ENCODE measurements around the gene FGD2. TPM values are rescaled to one million over a fixed set of nuclear protein-coding genes. Genes with fewer than 3 reads are reported as not detected.

The FGD2 gene
- total and polyA plus RNA-seq, 9 of the 15 experiments (the other 6 are each of a cell fraction or from before 2014, with no cell fraction given), result 0.09 TPM; not detected in 8

DNA sequence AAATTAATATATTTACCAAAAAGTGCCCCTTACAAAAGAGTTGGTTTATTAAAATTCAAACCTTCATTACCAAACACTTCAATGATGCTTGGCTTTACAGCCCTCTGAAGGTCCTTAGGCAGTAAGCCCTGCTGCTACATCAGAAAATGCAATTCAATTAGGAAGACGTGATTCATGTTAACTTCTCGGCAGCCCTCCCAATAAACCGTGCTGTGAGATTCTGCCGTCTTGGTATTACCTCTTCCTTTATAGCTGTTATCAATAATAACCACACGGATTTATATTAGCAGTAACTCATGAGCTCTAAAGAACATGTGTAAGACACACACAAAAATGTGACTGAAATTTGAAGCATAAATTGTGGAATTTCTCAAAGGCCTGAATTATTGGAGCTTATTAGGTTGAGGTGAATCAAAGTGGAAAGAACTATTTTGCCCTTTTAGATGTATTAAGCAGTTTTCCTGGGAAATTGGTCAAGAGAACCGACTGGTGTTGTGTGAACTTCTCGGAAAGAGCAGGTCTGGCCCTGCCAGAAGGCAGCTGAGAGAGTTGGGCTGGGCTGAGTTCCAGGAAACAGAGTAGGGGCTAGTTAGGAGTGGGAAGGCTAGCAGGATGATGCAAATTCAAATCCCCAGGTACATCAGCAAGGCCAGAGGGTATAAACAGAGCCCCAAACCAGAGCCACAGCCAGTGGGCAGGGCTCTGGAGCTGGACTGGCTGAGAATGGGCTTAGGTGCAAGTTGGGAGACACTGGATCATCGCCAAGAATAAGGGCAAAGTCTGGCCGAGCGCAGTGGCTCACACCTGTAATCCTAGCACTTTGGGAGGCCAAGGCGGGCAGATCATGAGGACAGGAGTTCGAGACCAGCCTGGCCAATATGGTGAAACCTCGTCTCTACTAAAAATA lies 33.1 kb downstream of the FGD2 start (continued):
- TF ChIP-seq NR2C1 (IDR thresholded peaks at IDR 0.05) (no peak), NR2C1 (tag; IDR thresholded peaks at IDR 0.05) (0 out of 2 replicates have a peak, but pooled peaks have one; percentile 9), NELFE (IDR thresholded peaks at IDR 0.05; ENCODE audit: insufficient read depth, insufficient read length) (no peak), ILF3 (IDR thresholded peaks at IDR 0.05; ENCODE audit: borderline replicate concordance) (no peak), TAF9B (IDR thresholded peaks at IDR 0.05; ENCODE audit: partially characterized antibody) (no peak), SMARCA4 (IDR thresholded peaks at IDR 0.05) (0 out of 2 replicates have a peak, but pooled peaks have one; percentile 16), SRSF7 (optimal IDR thresholded peaks at IDR 0.05; ENCODE audit: low read depth, low read length) (no peak), PHTF2 (CRISPR knock-in tag; IDR thresholded peaks at IDR 0.05) (no peak), ETV5 (CRISPR knock-in tag; IDR thresholded peaks at IDR 0.05; ENCODE audit: low read depth) (0 out of 2 replicates have a peak, but pooled peaks have one; percentile 43), STAT5A (IDR thresholded peaks at IDR 0.05; ENCODE audit: borderline replicate concordance, low read length) (peak; percentile 60; the same call in 1 of the 2 replicates), DMBX1 (CRISPR knock-in tag; IDR thresholded peaks at IDR 0.05; ENCODE audit: borderline replicate concordance) (peak; percentile 63; the same call in 1 of the 2 replicates), ADNP (tag; IDR thresholded peaks at IDR 0.05) (no peak), RBM15 (IDR thresholded peaks at IDR 0.05; ENCODE audit: insufficient read depth, low read length) (no peak), KAT8 (IDR thresholded peaks at IDR 0.05; ENCODE audit: low read depth) (no peak), SLC30A9 (CRISPR knock-in tag; IDR thresholded peaks at IDR 0.05) (peak; percentile 44; the same call in 1 of the 2 replicates), FOXM1 (IDR thresholded peaks at IDR 0.05; ENCODE audit: low read depth) (peak; percentile 40; the same call in 1 of the 2 replicates), FOXM1 (CRISPR knock-in tag; IDR thresholded peaks at IDR 0.05; ENCODE audit: low read depth) (no peak; the same call in 1 of the 2 replicates), XRCC5 (IDR thresholded peaks at IDR 0.05; ENCODE audit: low read depth, low read length) (0 out of 2 replicates have a peak, but pooled peaks have one; percentile 22), KDM5B (IDR thresholded peaks at IDR 0.05; ENCODE audit: insufficient replicate concordance, low read depth, low read length) (no peak), JUN (IDR thresholded peaks at IDR 0.05; ENCODE audit: borderline replicate concordance, low read depth, low read length) (no peak), JUN (CRISPR knock-in tag; IDR thresholded peaks at IDR 0.05; ENCODE audit: borderline replicate concordance) (no peak), RB1 (IDR thresholded peaks at IDR 0.05; ENCODE audit: low read depth) (0 out of 2 replicates have a peak, but pooled peaks have one; percentile 26), ELF1 (tag; IDR thresholded peaks at IDR 0.05) (no peak)
- TF ChIP-seq, protein P1, sequence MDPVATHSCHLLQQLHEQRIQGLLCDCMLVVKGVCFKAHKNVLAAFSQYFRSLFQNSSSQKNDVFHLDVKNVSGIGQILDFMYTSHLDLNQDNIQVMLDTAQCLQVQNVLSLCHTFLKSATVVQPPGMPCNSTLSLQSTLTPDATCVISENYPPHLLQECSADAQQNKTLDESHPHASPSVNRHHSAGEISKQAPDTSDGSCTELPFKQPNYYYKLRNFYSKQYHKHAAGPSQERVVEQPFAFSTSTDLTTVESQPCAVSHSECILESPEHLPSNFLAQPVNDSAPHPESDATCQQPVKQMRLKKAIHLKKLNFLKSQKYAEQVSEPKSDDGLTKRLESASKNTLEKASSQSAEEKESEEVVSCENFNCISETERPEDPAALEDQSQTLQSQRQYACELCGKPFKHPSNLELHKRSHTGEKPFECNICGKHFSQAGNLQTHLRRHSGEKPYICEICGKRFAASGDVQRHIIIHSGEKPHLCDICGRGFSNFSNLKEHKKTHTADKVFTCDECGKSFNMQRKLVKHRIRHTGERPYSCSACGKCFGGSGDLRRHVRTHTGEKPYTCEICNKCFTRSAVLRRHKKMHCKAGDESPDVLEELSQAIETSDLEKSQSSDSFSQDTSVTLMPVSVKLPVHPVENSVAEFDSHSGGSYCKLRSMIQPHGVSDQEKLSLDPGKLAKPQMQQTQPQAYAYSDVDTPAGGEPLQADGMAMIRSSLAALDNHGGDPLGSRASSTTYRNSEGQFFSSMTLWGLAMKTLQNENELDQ (CRISPR knock-in tag; IDR thresholded peaks at IDR 0.05; ENCODE audit: borderline replicate concordance), result no peak
- TF ChIP-seq, protein P2, sequence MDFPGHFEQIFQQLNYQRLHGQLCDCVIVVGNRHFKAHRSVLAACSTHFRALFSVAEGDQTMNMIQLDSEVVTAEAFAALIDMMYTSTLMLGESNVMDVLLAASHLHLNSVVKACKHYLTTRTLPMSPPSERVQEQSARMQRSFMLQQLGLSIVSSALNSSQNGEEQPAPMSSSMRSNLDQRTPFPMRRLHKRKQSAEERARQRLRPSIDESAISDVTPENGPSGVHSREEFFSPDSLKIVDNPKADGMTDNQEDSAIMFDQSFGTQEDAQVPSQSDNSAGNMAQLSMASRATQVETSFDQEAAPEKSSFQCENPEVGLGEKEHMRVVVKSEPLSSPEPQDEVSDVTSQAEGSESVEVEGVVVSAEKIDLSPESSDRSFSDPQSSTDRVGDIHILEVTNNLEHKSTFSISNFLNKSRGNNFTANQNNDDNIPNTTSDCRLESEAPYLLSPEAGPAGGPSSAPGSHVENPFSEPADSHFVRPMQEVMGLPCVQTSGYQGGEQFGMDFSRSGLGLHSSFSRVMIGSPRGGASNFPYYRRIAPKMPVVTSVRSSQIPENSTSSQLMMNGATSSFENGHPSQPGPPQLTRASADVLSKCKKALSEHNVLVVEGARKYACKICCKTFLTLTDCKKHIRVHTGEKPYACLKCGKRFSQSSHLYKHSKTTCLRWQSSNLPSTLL (IDR thresholded peaks at IDR 0.05), result peak; percentile 90; the same call in 1 of the 2 replicates
